GM12878 (cell line): ENCODE results near the gene NEMP2. TPM values are rescaled to one million over a fixed set of nuclear protein-coding genes. Genes with fewer than 3 reads are reported as not detected.

Experiments
- ATAC-seq: fragments of 200-7000 bp; cut with Tn5 transposase; 3 replicates; pipeline ENCODE4 v1.9.1; 2020; ENCODE audit warnings: mild to moderate bottlenecking, moderate library complexity
- BruUV-seq: library from RNA; stranded (reverse); fragments of 400-500 nt; replicated peaks from 2 replicates; lab custom pipeline; 2021; lab: Mats Ljungman, UMichigan
- CTCF ChIA-PET: fragments of 300-600 bp; sonication (Branson Sonifier 250); formaldehyde crosslinking; extraction: SDS; loops from one replicate; lab custom pipeline; 2021; ENCODE audit warnings: inconsistent platforms; lab: Yijun Ruan, JAX
- POLR2A ChIA-PET: fragments of 350-600 bp; formaldehyde crosslinking; extraction: SDS; loops from one replicate; lab custom pipeline; 2021; ENCODE audit warnings: inconsistent platforms; lab: Charles Lee
- RAD21 ChIA-PET: fragments of 300-600 bp; sonication (Branson Sonifier 250); formaldehyde crosslinking; loops from one replicate; lab custom pipeline; 2023; ENCODE audit warnings: antibody characterized with exemption; ENCODE audit not compliant: unreplicated experiment; lab: Charles Lee
- SMC1A ChIA-PET: fragments of 300-600 bp; sonication (Branson Sonifier 250); formaldehyde crosslinking; loops from one replicate; lab custom pipeline; 2023; ENCODE audit not compliant: unreplicated experiment, uncharacterized antibody; lab: Charles Lee
- DNase-seq: peaks from one replicate; pipeline ENCODE4 v3.0.0-alpha.2; 2011; ENCODE audit warnings: low read depth, low spot score
- FAIRE-seq: peaks from 3 replicates; lab custom pipeline; 2011; peaks lifted over from hg19 to GRCh38; lab: Jason Lieb, UNC
- H2AFZ ChIP-seq: 2 replicates; pipeline ENCODE4 v1.6.0; 2011; ENCODE audit warnings: low read depth, low read length, control low read depth; ENCODE audit not compliant: control insufficient read depth
- H3K27ac ChIP-seq: 2 replicates; pipeline ENCODE4 v1.5.1; 2011; ENCODE audit warnings: control low read depth; ENCODE audit not compliant: control insufficient read depth, insufficient read depth
- H3K27me3 ChIP-seq, 2 experiments: replicated peaks in 1 of 2; 2 replicates each; pipeline versions ENCODE4 v1.6.0 to v1.6.1; 2011; ENCODE audit warnings: low read length in 1 of 2; ENCODE audit not compliant: control insufficient read depth in 2 of 2, insufficient read depth in 2 of 2
- H3K36me3 ChIP-seq, 2 experiments: 2 replicates each; pipeline ENCODE4 v1.5.1; 2011; ENCODE audit warnings: low read length in 1 of 2; ENCODE audit not compliant: control insufficient read depth in 2 of 2, insufficient read depth in 2 of 2
- H3K4me1 ChIP-seq: 2 replicates; pipeline ENCODE4 v1.6.1; 2011; ENCODE audit warnings: mild to moderate bottlenecking, low read length, moderate library complexity, mixed read lengths; ENCODE audit not compliant: control insufficient read depth, insufficient read depth
- H3K4me2 ChIP-seq: 2 replicates; pipeline ENCODE4 v1.6.0; 2011; ENCODE audit warnings: control low read depth; ENCODE audit not compliant: control insufficient read depth, insufficient read depth
- H3K4me3 ChIP-seq: fragments of 200-600 bp; sonication (generic); 2 replicates; pipeline ENCODE4 v1.5.1; 2016
- H3K79me2 ChIP-seq: 2 replicates; pipeline ENCODE4 v1.6.0; 2011; ENCODE audit warnings: low read length; ENCODE audit not compliant: control insufficient read depth, insufficient read depth
- H3K9ac ChIP-seq: 2 replicates; pipeline ENCODE4 v1.8.0; 2011; ENCODE audit warnings: low read length, control low read depth, mixed read lengths; ENCODE audit not compliant: control insufficient read depth, insufficient read depth
- H3K9me3 ChIP-seq: replicated peaks from 3 replicates; pipeline ENCODE4 v1.5.1; 2011; ENCODE audit warnings: mild to moderate bottlenecking, low read length; ENCODE audit not compliant: control insufficient read depth, insufficient read depth
- H4K20me1 ChIP-seq: 2 replicates; pipeline ENCODE4 v1.6.0; 2011; ENCODE audit not compliant: control insufficient read depth, insufficient read depth
- FOXM1 ChIP-seq: IDR thresholded peaks from 2 replicates; pipeline ENCODE4 v1.6.1; 2012; ENCODE audit warnings: low read depth, mild to moderate bottlenecking, inconsistent platforms, low read length, moderate library complexity
- GABPA ChIP-seq: IDR thresholded peaks from 2 replicates; pipeline ENCODE4 v1.6.1; 2014; ENCODE audit warnings: antibody characterized with exemption, low read depth, mild to moderate bottlenecking, inconsistent platforms
- HCFC1 ChIP-seq: fragments of 150-350 bp; IDR thresholded peaks from 2 replicates; pipeline ENCODE4 v1.6.1; 2014; ENCODE audit warnings: low read length
- MEF2B ChIP-seq: fragments of 450-650 bp; IDR thresholded peaks from 2 replicates; pipeline ENCODE4 v1.6.1; 2018; ENCODE audit warnings: mild to moderate bottlenecking, moderate library complexity; ENCODE audit not compliant: partially characterized antibody, poor library complexity, severe bottlenecking
- WGBS: methylation state at CpG from one replicate; pipeline ENCODE4 v1.1.6; 2016; ENCODE audit warnings: low lambda C conversion rate; ENCODE audit not compliant: insufficient replicate concordance, insufficient coverage; ENCODE audit errors: missing lambda C conversion rate; 5-methylcytosine and 5-hydroxymethylcytosine counted together
- in situ Hi-C: fragments of 300-500 bp; cut with MboI; formaldehyde crosslinking; loops from 9 replicates; pipeline ENCODE4 v1.14.3; 2018; ENCODE audit warnings: mixed read lengths
- intact Hi-C: fragments of 100-400 bp; cut with micrococcal nuclease; formaldehyde crosslinking; loops from one replicate; pipeline ENCODE4 v1.14.2; 2022; ENCODE audit not compliant: unreplicated experiment
- polyA plus RNA-seq, 11 experiments: library from polyadenylated mRNA; depleted of rRNA in 4 of 11; unstranded in 6 of 11; stranded (reverse) in 5 of 11; fragments of >200 nt; fragmentation: Nextera tagmentation in 4 of 11; fragmentation: Illumina TruSeq in 1 of 11; extraction: Ambion mirVana in 4 of 11; extraction: Trizol in 1 of 11; gene quantifications; 1 replicate in 1 of 11; 2 replicates in 10 of 11; pipeline versions ENCODE4 v1.2.1 to v1.2.3, GENCODE V29; 2011 to 2016; ENCODE audit warnings: inconsistent platforms in 2 of 11, missing spikeins in 2 of 11, low read depth in 1 of 11
- total RNA-seq, 4 experiments: library from RNA; depleted of rRNA in 3 of 4; stranded (reverse); fragments of >200 nt in 3 of 4; fragmentation: Illumina TruSeq in 1 of 4; extraction: Trizol in 1 of 4; gene quantifications; 2 replicates each; pipeline versions ENCODE4 v1.2.1 to v1.2.3, GENCODE V29; 2013 to 2021
- TF ChIP-seq, protein P1 (sequence below): IDR thresholded peaks from 2 replicates; pipeline ENCODE4 v1.6.1; 2012; ENCODE audit warnings: low read length, inconsistent platforms
- TF ChIP-seq, protein P2 (sequence below): IDR thresholded peaks from 2 replicates; pipeline ENCODE4 v1.6.1; 2012; ENCODE audit warnings: low read depth, low read length, improper control_type of control experiment

The NEMP2 gene
- total and polyA plus RNA-seq, 10 of the 15 experiments (the other 5 are each of a cell fraction or from before 2014, with no cell fraction given): 2.3 to 14.0 (median 8.1) TPM

DNA sequence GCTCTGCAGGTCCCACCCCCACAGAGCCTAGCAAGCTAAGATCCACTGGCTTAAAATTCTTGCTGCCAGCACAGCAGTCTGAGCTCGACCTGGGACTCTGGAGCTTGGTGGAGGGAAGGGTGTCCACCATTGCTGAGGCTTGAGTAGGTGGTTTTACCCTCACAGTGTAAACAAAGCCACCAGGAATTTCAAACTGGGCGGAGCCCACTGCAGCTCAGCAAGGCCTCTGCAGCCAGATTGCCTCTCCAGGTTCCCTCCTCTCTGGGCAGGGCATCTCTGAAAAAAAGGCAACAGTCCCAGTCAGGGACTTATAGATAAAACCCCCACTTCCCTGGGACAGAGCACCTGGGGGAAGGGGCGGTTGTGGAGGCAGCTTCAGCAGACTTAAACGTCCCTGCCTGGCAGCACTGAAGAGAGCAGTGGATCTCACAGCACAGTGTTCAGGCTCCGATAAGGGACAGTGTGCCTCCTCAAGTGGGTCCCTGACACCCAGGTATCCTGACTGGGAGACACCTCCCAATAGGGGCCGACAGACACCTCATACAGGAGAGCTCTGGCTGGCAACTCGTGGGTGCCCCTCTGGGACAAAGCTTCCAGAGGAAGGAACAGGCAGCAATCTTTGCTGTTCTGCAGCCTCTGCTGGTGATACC, 20.0 kb upstream of the NEMP2 start (continued):
- TF ChIP-seq, protein P1, sequence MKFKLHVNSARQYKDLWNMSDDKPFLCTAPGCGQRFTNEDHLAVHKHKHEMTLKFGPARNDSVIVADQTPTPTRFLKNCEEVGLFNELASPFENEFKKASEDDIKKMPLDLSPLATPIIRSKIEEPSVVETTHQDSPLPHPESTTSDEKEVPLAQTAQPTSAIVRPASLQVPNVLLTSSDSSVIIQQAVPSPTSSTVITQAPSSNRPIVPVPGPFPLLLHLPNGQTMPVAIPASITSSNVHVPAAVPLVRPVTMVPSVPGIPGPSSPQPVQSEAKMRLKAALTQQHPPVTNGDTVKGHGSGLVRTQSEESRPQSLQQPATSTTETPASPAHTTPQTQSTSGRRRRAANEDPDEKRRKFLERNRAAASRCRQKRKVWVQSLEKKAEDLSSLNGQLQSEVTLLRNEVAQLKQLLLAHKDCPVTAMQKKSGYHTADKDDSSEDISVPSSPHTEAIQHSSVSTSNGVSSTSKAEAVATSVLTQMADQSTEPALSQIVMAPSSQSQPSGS: no peak
- TF ChIP-seq GABPA (no peak), HCFC1 (no peak)
- TF ChIP-seq, protein P2, sequence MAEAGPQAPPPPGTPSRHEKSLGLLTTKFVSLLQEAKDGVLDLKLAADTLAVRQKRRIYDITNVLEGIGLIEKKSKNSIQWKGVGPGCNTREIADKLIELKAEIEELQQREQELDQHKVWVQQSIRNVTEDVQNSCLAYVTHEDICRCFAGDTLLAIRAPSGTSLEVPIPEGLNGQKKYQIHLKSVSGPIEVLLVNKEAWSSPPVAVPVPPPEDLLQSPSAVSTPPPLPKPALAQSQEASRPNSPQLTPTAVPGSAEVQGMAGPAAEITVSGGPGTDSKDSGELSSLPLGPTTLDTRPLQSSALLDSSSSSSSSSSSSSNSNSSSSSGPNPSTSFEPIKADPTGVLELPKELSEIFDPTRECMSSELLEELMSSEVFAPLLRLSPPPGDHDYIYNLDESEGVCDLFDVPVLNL: no peak

DNA sequence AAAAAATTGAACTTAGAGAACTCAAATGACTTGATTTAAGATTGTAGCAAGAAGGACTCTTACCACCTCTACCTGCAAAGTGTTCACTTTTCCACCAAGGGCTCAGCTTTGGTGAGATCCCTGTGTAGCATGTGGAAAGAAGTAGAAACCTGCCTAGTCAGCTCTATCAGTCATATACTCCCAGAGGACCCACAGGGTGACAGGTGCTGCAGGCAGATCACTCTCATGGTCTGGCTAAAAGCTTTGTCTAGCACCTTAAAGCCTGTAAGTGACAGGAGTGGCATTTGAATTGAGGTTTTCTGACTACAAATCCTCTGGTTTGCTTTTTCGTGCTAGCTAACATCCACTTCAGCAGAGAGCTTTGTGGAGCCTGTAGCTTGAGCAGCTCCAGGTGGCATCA, 18.7 kb upstream of the NEMP2 start:
- no peak for ATAC-seq
- H3K79me2 ChIP-seq: no peaks in the 10 kb centered on the region
- SMC1A ChIA-PET: interaction anchor here (0.6 to 4.2 kb wide), 18 partner anchors 9 to 209 kb away, joined by 3 to 38 read pairs (median 4); no protein-coding TSS in a partner anchor
- no peak overlapping the region for H3K4me2 ChIP-seq
- RAD21 ChIA-PET: interaction anchor here (0.7 to 2.8 kb wide), 11 partner anchors 9 to 128 kb away, joined by 3 to 14 read pairs (median 4); no protein-coding TSS in a partner anchor
- no peak overlapping the region for H3K27ac ChIP-seq
- intact Hi-C loops (no loop called here), in situ Hi-C loops (no loop called here)
- POLR2A ChIA-PET: interaction anchor here (0.5 to 1.6 kb wide), 9 partner anchors 8 to 186 kb away, joined by 3 to 4 read pairs (median 3); no protein-coding TSS in a partner anchor
- CTCF ChIA-PET: interaction anchor here (0.6 to 2.3 kb wide), 10 partner anchors 9 to 159 kb away, joined by 3 to 15 read pairs (median 4); no protein-coding TSS in a partner anchor
- H3K36me3 ChIP-seq: no peaks in the 10 kb centered on the region
- BruUV-seq: no TSS peak
- no peaks in the 10 kb centered on the region for H3K4me1 ChIP-seq
- H3K9ac ChIP-seq: no peak overlapping the region
- TF ChIP-seq FOXM1 (no peak), MEF2B (peak; percentile 55)
- no peaks in the 10 kb centered on the region for H3K27me3 ChIP-seq
- H3K4me3 ChIP-seq: no peak overlapping the region
- no peak for FAIRE-seq
- H3K9me3 ChIP-seq: no peaks in the 10 kb centered on the region; the same call in 2 of the 3 replicates
- no peak overlapping the region for H2AFZ ChIP-seq
- no peaks in the 10 kb centered on the region for H4K20me1 ChIP-seq
- 45% methylated on average over 1 of the region's 1 CpG for WGBS
- no peak for DNase-seq
